ENCODE measurements around the gene TGFBI. TPM values are rescaled to one million over a fixed set of nuclear protein-coding genes. Genes with fewer than 3 reads are reported as not detected.

Gene TGFBI
- total RNA-seq, 1 donor from 2014 or later: 174 TPM

DNA sequence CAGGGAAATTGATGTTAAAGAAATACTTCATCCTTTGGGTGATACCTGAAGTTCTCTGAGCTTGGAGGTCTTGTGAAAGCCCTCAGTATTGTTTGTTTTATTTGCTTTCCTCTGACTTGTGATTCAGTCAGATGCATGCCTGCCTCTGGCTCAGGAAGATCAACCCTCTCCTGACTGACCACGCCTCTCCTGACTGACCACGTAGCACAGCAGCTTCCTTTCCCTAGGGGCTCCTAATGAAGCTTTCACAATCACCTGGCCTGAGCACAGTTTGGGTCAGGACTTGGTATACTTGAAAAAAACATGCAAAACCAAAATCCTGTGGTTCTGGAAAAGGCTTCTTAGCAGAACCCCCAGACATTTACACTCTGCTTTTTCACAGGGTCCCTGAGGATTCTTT lies 3.8 kb downstream of the TGFBI start:
- H3K27me3 ChIP-seq: no peaks in the 10 kb centered on the region
- no peaks in the 10 kb centered on the region for H3K9me3 ChIP-seq
- peaks cover 0 to 10% of the 10 kb centered on the region in 2 donors for H3K36me3 ChIP-seq
- peaks cover 6 to 28% of the 10 kb centered on the region in 2 donors for H3K4me1 ChIP-seq
- H3K4me3 ChIP-seq: no peak overlapping the region
- DNase-seq (ENCODE audit: low spot score in 2 of 2): peak in 1 of 2 donors; percentile 57
- no peak for TF ChIP-seq CTCF (IDR thresholded peaks at IDR 0.05)
- no peak overlapping the region for H3K27ac ChIP-seq
- intact Hi-C loops (cut with DNase I): no loop called here

- no peak overlapping the region for H3K4me3 ChIP-seq
- no peak for TF ChIP-seq CTCF (IDR thresholded peaks at IDR 0.05)
- peak in 1 of 2 donors; percentile 38 for DNase-seq (ENCODE audit: low spot score in 2 of 2)
- H3K9me3 ChIP-seq: no peaks in the 10 kb centered on the region
- intact Hi-C loops (cut with DNase I): no loop called here
- peaks cover 0 to 10% of the 10 kb centered on the region in 2 donors for H3K36me3 ChIP-seq
- H3K27me3 ChIP-seq: no peaks in the 10 kb centered on the region
- H3K4me1 ChIP-seq: peaks cover 4 to 31% of the 10 kb centered on the region in 2 donors
- no peak overlapping the region for H3K27ac ChIP-seq
These were observed 4.4 kb downstream of the TGFBI start for GRCh38 chr5:136033234-136033633.

- peak in 1 of 2 donors; percentile 33 for DNase-seq (ENCODE audit: low spot score in 2 of 2)
- H3K27ac ChIP-seq: no peak overlapping the region
- H3K36me3 ChIP-seq: peaks cover 0 to 10% of the 10 kb centered on the region in 2 donors
- intact Hi-C loops (cut with DNase I): no loop called here
- no peak overlapping the region for H3K4me3 ChIP-seq
- no peaks in the 10 kb centered on the region for H3K9me3 ChIP-seq
- peaks cover 0 to 26% of the 10 kb centered on the region in 2 donors for H3K4me1 ChIP-seq
- H3K27me3 ChIP-seq: no peaks in the 10 kb centered on the region
- TF ChIP-seq CTCF (IDR thresholded peaks at IDR 0.05): no peak
These were observed 5.1 kb downstream of the TGFBI start for GRCh38 chr5:136033848-136034247.

DNA sequence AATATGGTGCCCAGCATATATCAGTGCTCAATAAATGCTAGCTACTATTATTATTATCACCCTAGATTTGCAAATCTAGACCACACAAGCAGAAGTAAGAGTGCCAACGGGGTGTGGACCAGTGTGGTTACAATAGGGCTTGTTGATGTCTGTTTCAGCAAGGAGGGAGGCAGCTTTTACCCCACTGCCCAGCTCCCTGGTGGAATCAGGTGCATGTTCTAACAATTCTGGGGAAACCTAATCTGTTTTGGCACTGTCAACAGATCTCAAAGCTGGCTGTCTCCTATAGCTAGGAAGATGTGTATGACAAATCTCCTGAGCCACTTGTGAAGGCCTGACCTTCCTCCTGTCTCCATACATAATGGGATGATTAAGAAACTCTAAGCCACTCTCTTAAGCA lies 5.7 kb downstream of the TGFBI start:
- Histone ChIP-seq H3K27ac (no peak overlapping the region), H3K9me3 (no peaks in the 10 kb centered on the region), H3K4me1 (peaks cover 0 to 21% of the 10 kb centered on the region in 2 donors), H3K36me3 (peaks cover 0 to 10% of the 10 kb centered on the region in 2 donors), H3K27me3 (no peaks in the 10 kb centered on the region), H3K4me3 (no peak overlapping the region)
- TF ChIP-seq CTCF (IDR thresholded peaks at IDR 0.05): no peak
- intact Hi-C loops (cut with DNase I): no loop called here
- DNase-seq (ENCODE audit: low spot score in 2 of 2): no peak

DNA sequence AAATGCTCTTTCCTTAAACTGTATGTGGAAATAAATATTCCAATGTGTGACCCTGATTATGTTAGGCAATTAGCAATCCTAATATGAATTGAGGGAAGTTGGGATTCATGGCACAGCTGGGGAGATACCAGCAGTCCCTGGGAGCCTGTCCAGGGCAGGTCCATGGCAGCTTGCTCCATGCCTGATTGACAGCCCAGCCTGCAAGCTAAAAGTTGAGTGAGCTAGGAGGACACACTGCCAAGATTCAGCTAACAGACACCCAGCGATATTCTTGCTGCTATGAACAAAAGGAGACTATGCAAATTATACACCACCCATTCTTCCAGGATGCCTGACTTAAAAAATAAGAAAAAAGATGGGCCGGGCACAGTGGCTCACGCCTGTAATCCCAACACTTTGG lies 6.2 kb downstream of the TGFBI start:
- peaks cover 0 to 10% of the 10 kb centered on the region in 2 donors for H3K36me3 ChIP-seq
- no peak for TF ChIP-seq CTCF (IDR thresholded peaks at IDR 0.05)
- no peak for DNase-seq (ENCODE audit: low spot score in 2 of 2)
- H3K4me1 ChIP-seq: peaks cover 0 to 16% of the 10 kb centered on the region in 2 donors
- no peak overlapping the region for H3K4me3 ChIP-seq
- H3K9me3 ChIP-seq: no peaks in the 10 kb centered on the region
- H3K27ac ChIP-seq: no peak overlapping the region
- H3K27me3 ChIP-seq: no peaks in the 10 kb centered on the region
- intact Hi-C loops (cut with DNase I): no loop called here

DNA sequence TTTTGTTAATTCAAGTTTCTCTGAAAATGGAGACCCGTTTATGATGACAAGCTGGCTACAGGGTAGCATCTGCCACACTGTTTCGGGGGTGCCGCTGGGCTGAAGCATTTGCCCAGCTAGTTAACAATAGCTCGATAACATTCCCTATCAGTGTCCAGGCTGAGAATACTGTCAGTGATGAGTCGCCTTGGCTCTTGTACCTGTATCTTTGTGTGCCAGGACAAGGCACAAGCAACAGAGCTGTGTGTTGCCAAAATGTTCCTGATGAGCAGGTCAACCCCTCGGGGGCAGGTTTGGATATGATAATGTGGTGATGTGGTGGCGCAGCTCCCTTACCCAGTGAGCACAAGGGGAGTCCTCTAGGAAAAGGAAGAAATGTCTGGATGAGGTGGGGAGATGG lies 7.0 kb downstream of the TGFBI start:
- DNase-seq (ENCODE audit: low spot score in 2 of 2): no peak
- intact Hi-C loops (cut with DNase I): no loop called here
- TF ChIP-seq CTCF (IDR thresholded peaks at IDR 0.05): no peak
- Histone ChIP-seq H3K36me3 (peaks cover 0 to 10% of the 10 kb centered on the region in 2 donors), H3K9me3 (no peaks in the 10 kb centered on the region), H3K4me3 (no peak overlapping the region), H3K27me3 (no peaks in the 10 kb centered on the region), H3K4me1 (peaks cover 0 to 14% of the 10 kb centered on the region in 2 donors), H3K27ac (peak overlapping the region; percentile 44 to 79)

All from ascending aorta (tissue), 2 donors.